NCI-H1417 treated with DMSO at 0.1 percent for 48 hours (cell line): ENCODE measurements around the gene CACNA1A.
"Not testable (repeated sequence)": the region's sequence is repeated elsewhere in the genome, so short reads cannot be mapped to it uniquely, and the experiment has no call there.

Experiments used
- DNase-seq: peaks from one replicate; lab custom pipeline; 2025; lab: John Stamatoyannopoulos, UW

CACNA1A gene

GRCh38 chr19:13427273-13428051, 78.8 kb downstream of the CACNA1A start:
- DNase-seq: no peak

- not testable (repeated sequence) for DNase-seq
These were observed 80.4 kb downstream of the CACNA1A start for GRCh38 chr19:13425875-13426274.

- DNase-seq: no peak
These were observed 81.1 kb downstream of the CACNA1A start for GRCh38 chr19:13425151-13425550.

GRCh38 chr19:13420780-13421179, 85.5 kb downstream of the CACNA1A start:
- no peak for DNase-seq

- DNase-seq: no peak
These were observed 89.2 kb downstream of the CACNA1A start for GRCh38 chr19:13417054-13417453.

GRCh38 chr19:13411899-13412298, 94.4 kb downstream of the CACNA1A start:
- DNase-seq: no peak

- DNase-seq: no peak
These were observed 95.3 kb downstream of the CACNA1A start for GRCh38 chr19:13410946-13411345.

GRCh38 chr19:13408889-13409518, 97.3 kb downstream of the CACNA1A start:
- no peak for DNase-seq

GRCh38 chr19:13404236-13404635, 102.0 kb downstream of the CACNA1A start:
- DNase-seq: no peak

- no peak for DNase-seq
These were observed 104.9 kb downstream of the CACNA1A start for GRCh38 chr19:13401388-13401787.

- DNase-seq: no peak
These were observed 106.0 kb downstream of the CACNA1A start for GRCh38 chr19:13400296-13400695.

- no peak for DNase-seq
These were observed 106.5 kb downstream of the CACNA1A start for GRCh38 chr19:13399746-13400145.

- no peak for DNase-seq
These were observed 107.2 kb downstream of the CACNA1A start for GRCh38 chr19:13398780-13399726.

- DNase-seq: no peak
These were observed 108.1 kb downstream of the CACNA1A start for GRCh38 chr19:13398182-13398581.

GRCh38 chr19:13396250-13397080, 109.8 kb downstream of the CACNA1A start:
- no peak for DNase-seq

GRCh38 chr19:13382633-13382938, 123.7 kb downstream of the CACNA1A start:
- no peak for DNase-seq

GRCh38 chr19:13381827-13382632, 124.2 kb downstream of the CACNA1A start:
- DNase-seq: no peak

GRCh38 chr19:13376537-13376936, 129.7 kb downstream of the CACNA1A start:
- DNase-seq: no peak

GRCh38 chr19:13373599-13373998, 132.7 kb downstream of the CACNA1A start:
- no peak for DNase-seq

GRCh38 chr19:13370948-13371347, 135.3 kb downstream of the CACNA1A start:
- no peak for DNase-seq
